Right hindlimb (tissue), 1 donor: ENCODE measurements around the gene FOXA1.
A peak's percentile ranks its signal among the peaks of the same experiment; 100 is the strongest.

Experiments
- DNase-seq: peaks from one replicate; pipeline ENCODE4 v3.0.0-alpha.2; 2018

Gene FOXA1

DNA sequence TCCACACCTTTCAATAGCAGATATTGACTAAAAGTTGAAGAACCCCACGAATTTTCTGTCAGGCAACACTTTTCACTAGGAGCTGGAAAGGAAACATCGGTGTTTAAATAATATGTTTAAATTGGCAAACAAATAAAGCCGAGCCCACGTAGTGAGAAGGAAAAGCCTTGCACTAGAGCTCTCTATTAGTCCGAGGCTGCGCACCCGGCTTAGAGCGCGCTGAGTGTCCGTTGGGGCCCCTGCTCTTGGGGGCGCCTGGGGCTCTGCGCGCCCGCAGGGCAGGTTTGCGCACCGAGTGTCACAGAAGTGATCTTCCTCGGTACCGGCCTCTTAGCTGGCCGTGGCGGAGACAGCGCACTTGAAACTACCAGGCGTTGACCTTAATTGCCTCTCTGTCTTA, 6.8 kb upstream of the FOXA1 start:
- no peak for DNase-seq

DNA sequence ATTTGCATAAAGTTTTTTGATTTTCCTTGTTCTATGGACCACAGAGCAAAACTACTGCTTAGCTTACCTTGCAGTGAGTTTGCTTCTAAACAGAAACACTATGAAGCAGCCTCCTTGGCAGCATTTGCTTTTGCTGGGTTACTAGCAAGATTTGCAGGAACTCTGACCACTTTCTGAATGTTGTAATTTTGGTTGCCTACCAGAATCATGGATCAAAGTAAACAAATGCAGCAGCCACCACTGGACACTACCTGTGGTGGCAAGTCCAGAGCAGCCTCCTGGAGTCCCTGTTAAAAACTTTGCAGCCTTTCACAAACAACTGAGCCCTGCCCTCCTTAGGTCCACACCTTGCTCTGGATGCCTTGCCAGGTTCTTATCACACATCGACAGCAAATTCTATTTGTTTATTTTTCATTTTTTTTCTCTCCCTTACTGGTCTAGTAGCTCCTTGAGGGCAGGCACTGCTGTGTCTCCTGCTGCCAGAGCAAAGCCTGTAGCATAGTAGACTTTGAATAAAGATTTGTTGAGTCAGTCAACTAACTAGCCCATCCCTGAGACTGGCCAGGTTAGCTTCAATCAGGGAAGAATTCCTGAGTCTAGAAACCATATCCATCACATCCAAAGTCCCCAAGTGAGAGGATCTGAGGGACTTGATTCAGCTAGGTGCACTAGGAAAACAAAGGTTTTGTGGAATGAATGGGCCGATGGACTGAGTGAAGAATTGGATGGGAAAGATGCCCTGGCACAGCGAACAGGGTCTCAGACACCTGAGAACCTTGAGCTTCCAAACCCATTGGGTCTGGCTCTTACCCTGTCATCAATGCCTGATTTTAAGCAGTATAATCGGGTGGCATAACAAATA, 6.1 kb upstream of the FOXA1 start:
- DNase-seq = no peak

DNA sequence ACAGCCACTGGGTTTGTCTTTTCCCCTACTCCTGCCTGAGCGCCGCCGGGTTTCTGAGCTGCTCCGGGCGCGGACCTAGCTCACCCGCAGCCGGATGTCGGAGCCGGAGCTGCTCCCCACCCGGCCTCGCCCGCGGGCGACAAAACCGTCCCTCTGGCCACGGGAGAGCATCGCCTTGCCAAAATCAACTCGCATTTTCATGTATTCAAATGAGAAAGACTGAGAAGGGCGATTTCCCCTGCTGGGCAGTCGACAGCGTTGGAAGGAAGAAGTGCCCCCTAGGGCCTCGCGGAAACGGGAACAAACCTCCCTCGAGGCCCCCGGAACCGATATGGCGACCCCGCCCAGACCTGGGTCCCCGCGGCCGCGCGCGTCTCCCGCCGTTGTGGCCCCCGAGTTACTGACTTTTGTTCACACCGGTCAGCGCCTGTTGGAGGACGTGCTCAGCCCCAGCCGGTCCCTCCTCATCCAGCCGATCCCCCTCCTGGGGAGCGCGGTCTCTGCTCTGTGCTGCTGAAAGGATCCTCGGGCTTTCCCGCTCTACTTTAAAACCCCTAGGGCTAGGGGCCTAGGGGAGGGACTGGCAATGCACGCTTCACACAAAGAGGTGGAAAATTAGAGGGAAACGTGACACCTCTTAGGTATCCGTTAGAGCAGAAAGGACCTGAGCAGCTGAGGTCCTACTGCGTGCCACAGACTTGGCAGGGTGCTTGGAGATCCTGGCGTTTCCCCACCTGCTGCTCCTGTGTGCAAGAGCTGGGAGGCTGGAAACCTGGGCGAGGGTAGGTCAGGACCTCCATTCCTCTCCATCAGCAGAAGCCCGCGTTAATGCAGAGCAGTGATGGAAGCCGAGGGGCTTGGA, 4.7 kb upstream of the FOXA1 start:
- no peak for DNase-seq

DNA sequence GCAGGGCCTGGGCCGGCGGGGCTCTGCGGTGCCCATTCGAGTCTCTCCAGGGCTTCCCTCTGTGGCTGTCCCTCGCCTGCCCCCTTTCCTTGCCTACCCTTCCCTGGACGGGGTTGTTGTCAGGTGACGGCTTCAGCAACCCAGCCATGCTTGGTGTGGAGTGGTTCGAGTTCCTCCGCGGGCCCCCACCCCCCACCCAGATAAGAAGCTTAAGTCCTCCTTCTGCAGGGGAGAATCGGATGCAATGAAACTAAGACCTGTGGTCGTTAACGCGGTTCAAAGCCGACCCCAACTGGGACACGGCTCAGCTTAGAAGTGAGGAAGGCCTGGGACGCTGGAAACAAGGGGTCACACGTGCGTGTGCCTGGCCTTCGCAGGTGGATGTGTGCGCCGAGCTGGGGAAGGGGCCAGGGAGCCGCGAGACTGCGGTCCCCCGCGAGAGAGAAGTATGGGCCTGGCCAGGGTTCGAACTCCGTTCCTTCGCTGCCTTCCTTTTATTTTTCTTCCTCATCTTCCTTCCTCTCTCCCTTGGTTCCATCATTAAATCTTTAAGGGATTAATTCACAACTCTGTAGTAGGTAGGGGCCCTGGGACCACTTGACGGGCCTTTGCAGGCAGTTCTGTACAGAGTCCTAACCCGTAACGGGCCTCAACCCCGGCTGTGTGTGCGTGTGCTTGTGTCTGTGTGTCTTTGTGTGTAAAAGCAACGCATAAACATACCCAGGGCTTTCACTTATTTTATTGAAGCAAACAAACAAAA, 3.9 kb upstream of the FOXA1 start:
- no peak for DNase-seq

DNA sequence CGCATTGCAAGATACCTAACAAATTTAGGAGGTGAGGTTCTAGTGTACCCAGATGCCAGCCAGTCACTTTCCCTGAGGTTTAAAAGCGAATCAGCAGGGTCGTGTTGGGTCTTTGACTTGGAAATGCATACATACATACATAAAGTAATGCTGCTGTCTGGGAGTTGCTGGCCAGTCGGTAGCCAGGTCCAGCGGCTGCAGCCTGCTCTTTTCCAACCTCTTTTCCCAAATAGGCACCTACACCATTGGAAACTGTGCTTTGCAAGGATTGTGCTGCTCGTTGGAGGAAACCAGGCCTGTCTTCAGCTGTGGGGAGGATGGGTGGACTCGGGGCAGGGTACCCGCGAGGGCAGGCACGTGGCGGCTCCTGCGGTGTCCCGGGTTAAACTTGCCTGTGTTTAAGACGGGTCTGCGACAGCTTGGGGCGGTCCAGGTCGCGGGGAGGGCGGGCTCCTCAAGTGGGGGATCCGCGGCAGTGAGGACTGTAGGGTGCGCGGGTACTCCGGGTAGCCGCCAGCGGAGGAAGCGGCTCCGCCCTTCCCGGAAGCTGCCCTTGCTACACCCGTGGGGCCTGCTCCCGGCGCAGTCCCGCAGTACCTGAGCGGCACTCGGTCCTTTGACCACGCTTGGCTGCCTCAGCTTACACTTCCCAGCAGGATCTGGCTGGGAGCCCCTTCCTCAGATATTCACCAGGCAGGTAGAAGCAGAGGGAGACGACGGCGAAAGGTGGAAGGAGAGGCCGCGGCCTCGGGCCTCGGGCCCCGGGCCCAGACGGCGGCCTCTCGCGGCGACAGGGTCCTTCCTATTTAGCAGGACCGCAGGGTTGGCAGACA, 3.1 kb upstream of the FOXA1 start:
- DNase-seq = no peak

DNA sequence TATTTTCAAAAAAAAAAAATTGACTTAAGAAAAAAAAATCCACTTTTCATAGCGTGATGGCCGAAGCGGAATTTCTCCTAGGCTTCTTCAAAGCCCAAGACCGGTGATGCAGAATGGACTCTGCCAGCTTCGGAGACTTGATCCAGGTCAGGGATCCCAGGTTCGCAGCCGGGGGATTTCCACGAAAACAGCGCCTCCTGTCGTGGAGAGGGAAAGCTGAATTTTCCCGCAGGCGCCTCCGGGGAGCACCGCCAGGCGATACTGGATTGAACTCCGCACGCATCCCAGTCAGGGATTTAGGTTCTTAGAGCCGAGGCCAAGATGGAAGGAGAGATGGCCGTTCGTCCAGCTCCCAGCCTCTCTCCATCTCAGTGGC, 2.5 kb upstream of the FOXA1 start:
- DNase-seq = no peak

DNA sequence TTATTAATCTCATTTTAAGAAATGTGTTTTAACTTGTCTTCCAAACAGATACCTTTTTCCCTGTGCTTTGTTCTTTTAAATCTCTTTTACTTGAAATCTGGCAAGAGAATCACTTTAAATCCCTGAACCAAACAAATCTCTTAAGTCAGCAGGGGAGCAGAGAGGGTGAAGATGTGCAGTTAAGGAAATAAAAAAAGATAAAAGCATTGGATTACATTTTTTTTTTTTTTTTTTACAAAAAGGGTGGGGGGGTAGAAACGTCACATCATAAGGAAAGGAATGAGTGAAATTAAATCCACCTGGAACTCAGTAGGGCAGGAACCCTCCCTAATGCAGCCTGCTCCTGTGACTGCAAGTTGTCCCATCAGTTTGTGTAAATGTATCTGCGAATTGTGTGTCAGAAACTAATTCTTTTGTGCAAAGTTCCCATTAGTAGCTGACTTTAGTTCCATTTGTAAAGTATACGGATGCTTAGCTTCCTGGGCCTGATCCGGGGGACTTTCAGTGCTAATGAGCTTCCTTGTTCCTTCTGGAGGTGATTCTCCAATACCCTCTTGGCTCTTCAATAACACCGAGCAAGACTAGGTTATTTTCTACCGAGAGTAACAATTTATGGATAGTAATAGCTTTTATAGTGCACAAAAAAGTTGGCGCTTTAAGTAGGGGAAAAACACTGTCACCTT, 1.9 kb upstream of the FOXA1 start:
- no peak for DNase-seq

DNA sequence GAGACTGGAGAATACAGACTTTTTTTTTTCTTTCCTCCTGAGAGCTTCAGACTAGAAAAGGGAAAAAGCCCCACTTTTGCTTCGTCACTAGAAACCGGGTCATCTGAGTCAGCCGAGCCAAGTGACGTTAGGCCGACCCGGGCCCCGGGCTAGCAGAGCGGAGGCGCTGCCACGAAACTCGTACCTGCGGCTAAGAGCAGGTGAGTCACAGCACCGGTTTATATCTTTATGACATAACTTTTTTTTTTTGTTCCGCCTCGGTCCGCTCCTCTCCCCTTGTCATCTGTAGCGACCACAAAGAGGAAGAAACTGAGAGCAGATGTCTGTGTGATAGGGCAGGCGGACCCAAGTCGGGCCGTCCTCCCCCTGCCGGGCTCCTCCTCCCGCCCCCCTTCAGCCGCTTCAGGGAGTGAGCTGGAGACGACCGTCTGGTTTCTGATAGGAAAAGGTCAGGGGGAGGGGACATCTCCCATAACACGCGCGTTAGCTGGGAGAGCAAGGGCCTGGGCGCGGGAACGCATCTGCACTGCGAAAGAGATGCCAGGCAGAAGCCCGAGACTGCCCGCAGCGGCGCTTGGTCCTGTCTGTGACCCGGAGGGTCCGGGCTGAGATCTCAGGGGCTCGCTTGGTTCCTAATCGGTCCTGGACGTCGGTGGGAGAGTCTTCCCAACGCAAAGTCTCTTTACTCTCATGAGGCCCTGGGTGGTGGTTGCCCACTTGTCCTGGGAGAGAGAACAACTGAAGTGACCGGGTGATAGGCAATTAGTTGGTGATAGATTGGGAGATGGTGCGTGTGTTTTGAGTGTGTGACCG, 966 bp upstream of the FOXA1 start:
- no peak for DNase-seq

DNA sequence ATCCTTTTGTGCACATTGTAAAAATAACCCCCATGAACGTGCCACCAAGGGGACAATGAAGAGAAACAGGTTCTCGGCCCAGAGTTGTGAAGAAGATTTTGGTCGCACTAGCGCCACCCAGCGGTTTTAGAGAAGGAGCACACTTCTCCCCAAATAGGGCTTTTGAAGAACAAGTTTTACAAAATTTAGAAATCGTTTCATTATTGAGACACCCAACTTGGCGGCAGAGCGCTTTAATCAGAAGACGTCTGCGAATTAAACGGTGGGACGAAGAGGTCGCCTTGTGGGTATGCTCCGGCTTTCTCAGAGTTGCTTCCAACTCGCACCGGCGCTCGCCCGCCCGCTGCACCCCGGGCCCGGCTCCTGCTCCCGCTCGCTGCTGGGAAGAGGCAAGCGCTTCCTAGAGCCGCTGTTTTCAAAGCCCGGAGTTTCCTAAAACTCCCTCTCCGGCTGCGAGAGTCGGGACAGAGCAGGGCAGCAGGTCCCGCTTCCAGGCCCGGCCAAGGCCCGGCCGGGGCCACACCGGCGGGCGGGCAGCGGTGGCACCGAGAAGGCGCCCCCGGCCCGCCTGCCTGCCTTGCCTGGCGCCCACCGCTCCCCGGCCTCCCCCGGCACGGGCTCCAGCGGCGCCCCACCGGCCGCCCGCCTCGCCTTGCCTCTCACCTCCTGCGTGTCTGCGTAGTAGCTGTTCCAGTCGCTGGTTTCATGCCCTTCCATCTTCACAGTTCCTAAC, 645 bp downstream of the FOXA1 start:
- DNase-seq = peak; percentile 75

DNA sequence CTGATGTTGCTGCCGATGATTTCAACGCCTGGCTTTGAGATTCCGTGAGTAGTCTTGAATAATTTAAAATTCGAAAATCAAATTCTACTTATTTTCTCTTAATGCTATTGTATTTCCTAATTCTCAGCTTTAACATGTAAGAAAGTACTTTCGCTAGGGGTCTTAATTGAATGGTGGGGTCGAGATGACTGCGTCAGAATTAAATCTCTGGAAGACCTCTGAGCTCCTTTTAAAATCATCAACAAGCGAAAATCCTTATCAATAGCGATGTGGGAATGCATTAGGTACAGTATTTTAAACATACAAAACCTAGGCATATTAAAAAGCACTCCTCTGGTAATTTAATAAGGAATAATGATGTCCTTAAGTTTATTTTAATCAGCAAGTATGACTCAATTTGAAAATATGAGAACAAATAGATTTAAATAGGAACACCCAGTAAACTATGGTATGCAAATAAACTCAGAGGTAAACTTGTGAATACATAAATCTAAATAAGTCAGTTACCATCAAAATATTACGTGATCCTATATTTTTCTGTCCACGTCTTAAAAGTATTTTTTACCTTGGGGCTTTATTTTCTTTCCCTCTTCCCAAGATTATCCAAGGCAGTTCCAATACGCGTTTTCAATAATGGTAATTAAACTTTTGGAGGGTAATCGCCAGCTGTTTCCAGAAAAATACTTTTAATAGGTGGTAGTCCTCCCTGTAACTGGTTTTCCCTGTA, 1.4 kb downstream of the FOXA1 start:
- no peak for DNase-seq

DNA sequence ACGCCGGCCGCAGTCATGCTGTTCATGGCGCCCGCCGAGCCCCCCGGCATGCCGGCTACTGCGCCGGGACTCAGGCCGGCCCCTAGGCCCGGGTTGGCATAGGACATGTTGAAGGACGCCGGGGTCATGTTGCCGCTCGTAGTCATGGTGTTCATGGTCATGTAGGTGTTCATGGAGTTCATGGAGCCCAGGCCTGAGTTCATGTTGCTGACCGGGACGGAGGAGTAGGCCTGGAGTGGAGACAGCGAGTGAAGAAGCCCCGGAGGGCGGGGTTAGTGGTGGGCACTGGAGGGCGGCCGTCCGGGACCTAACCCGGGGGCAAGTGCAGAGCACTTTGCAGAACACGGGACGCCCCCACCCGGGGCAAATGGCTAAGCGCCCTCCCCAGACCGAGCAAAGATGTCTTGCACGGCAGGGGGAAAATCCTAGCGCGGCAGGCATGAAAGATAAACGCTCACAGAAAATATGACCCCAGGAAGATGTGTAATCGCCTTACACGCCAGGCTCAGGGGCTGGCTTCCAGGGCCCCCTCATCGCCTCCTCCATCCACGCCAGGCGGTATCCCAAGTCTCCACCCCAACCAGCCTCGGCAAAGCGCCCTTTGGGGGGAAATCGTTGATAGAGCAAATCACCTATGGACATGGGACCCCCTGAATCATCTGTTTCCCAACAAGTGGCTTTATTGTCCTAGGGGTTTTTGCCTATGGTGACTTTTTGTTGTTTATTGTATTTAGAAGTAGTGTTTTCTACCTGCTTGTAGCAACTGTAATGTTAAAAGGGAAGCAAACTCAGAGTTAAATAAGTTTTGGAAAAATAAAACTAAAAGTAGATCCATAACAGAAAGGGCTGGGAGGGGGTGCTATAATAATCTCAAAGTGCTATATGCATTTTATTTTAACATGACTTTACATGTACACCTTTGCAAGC, 2.3 kb downstream of the FOXA1 start:
- no peak for DNase-seq

DNA sequence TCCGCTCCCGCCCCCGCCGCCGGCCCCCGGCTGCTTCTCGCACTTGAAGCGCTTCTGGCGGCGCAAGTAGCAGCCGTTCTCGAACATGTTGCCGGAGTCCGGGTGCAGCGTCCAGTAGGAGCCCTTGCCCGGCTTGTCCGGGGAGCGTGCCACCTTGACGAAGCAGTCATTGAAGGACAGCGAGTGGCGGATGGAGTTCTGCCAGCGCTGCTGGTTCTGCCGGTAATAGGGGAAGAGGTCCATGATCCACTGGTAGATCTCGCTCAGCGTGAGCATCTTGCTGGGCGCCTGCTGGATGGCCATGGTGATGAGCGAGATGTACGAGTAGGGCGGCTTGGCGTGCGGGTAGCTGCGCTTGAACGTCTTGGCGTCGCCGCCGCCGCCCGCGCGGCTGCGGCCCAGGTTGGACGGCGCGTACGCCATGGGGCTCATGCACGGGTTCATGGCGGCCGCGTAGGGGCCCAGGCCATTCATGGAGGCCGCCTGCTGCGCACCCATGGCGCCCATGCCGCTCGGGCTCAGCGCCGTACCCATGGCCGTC, 3.0 kb downstream of the FOXA1 start:
- no peak for DNase-seq

DNA sequence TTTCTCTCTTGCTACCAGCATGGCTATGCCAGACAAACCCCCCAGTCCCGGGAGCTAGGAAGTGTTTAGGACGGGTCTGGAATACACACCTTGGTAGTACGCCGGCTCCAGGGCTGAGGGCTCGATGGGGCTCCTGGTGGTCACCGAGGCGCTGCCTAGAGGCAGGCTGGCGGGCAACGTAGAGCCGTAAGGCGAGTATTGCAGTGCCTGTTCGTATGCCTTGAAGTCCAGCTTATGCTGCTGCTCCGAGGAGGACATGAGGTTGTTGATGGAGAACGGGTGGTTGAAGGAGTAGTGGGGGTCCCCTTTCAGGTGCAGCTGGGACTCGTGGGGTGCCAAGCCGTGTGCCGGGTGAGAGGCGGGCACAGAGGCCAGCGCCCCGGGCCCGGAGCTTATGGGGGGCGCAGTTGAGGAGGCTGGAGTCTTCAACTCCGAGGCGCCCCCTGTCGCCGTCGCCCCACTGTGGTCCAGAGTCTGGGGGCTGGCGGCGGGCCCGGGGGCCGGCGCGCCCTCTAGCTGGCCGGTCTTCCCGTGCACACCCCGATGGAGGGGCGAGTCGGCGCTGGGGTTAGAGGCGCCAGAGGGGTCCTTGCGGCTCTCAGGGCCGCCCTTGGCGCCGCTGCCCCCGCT, 3.6 kb downstream of the FOXA1 start:
- DNase-seq = no peak

DNA sequence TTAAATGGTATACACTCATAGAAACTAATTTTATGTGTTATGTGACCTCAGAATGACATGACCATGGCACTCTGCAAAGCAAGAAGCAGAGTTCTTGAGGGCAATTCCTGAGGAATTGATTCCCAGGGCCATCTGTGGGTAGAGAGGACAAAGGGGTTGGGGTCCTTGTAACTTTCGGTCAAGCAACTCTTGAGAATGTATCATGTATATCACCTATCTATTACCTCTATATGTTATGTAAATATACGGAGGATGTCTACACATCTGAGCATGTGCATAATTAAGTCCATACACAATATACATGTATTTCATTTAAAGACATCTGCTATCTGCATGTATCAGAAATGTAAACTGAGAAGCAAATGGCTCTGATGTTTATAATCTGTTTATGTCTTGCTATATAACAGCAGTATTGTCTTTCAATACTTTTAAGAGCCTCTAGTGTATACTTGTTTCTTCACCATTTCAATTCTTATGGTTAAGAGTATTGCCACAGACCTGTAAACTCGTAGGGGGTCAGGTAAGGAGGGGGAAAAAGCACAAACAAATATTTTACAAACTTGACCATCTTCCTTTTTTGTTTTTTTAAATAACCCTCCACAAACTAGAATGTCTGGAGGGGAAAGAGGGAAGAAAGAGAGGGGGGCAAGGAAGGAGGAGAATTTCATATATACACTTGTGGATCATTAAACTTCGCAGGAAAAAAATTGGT, 4.5 kb downstream of the FOXA1 start:
- DNase-seq = no peak

DNA sequence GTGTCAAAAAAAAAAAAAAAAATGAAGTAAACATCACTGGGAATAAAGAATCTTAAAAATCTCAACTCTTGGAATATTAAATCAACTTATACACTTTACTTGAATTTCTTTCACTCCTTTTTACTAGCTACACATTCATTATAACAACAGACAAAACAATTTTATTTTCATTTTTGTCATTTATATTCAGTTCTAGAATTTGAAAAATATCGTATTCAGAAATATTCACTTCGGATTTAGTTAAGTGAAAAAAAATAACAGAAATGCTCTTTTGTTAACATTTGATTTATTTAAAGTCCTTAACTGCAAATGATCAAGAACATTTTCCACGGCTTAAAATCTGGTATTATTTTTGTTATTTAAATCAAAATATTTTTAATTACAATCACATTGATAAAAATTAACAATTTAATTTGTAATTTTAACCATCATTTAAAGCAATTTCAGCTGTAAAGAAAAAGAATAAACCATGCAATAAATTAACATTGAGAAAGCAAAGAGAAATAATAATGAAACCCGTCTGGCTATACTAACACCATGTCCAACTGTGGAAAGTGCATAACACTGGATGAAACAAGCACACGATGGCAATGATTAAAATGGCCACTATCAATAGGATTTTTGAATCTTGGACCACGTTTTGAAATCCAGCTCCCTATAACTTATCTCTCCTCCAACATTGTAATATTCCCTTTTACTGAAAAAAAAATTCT, 5.2 kb downstream of the FOXA1 start:
- no peak for DNase-seq
